Activated CD8-positive, alpha-beta T cell treated with anti-CD3 and anti-CD28 coated beads for 36 hours (primary cell): Measurements from ENCODE around the gene TCF23. TPM values are rescaled to one million over a fixed set of nuclear protein-coding genes. Genes with fewer than 3 reads are reported as not detected.

ENCODE experiments used
- ATAC-seq: fragments of 200-7000 bp; cut with Tn5 transposase; one replicate; pipeline ENCODE4 v1.10.0; 2021; ENCODE audit warnings: mild to moderate bottlenecking, moderate library complexity
- CTCF ChIA-PET: fragments of 350-600 bp; sonication (Branson Sonifier 250); formaldehyde crosslinking; loops from one replicate; lab custom pipeline; 2021; ENCODE audit warnings: antibody characterized with exemption; lab: Charles Lee
- POLR2A ChIA-PET: fragments of 350-600 bp; sonication (Branson Sonifier 250); formaldehyde crosslinking; loops from one replicate; lab custom pipeline; 2021; ENCODE audit warnings: antibody characterized with exemption; lab: Charles Lee
- DNase-seq: peaks from one replicate; pipeline ENCODE4 v3.0.0-alpha.2; 2020
- H3K27ac Mint-ChIP-seq: one replicate; pipeline ENCODE4 v1.8.0; 2021; ENCODE audit warnings: mild to moderate bottlenecking, mixed read lengths
- H3K27me3 Mint-ChIP-seq: one replicate; pipeline ENCODE4 v1.8.0; 2021; ENCODE audit warnings: mixed read lengths
- H3K36me3 Mint-ChIP-seq: one replicate; pipeline ENCODE4 v1.8.0; 2021; ENCODE audit warnings: low read depth, mixed read lengths
- H3K4me1 Mint-ChIP-seq: one replicate; pipeline ENCODE4 v1.8.0; 2021; ENCODE audit warnings: low read depth, mixed read lengths
- H3K4me3 Mint-ChIP-seq: one replicate; pipeline ENCODE4 v1.8.0; 2021; ENCODE audit warnings: mild to moderate bottlenecking, moderate library complexity, mixed read lengths
- H3K9me3 Mint-ChIP-seq: one replicate; pipeline ENCODE4 v1.8.0; 2021; ENCODE audit warnings: mixed read lengths
- CTCF ChIP-seq: fragments of 200-600 bp; IDR thresholded peaks from one replicate; pipeline ENCODE4 v1.8.0; 2022; ENCODE audit warnings: antibody characterized with exemption, mild to moderate bottlenecking
- intact Hi-C: fragments of 100-400 bp; cut with micrococcal nuclease; formaldehyde crosslinking; loops from one replicate; pipeline ENCODE4 v1.10.0; 2022
- total RNA-seq, 2 experiments: library from RNA; stranded (reverse); gene quantifications; one replicate each; pipeline ENCODE4 v1.2.3, GENCODE V29; 2021

Gene TCF23
- total RNA-seq, 2 experiments from 2014 or later = not detected

- Mint-ChIP-seq H3K9me3 (no peaks in the 10 kb centered on the region), H3K27ac (no peak overlapping the region), H3K4me3 (no peak overlapping the region), H3K27me3 (no peaks in the 10 kb centered on the region), H3K4me1 (peaks cover 14% of the 10 kb centered on the region), H3K36me3 (peaks cover 21% of the 10 kb centered on the region)
- ATAC-seq = no peak
- DNase-seq = no peak
- ChIA-PET POLR2A (no interaction called here), CTCF (no interaction called here)
- intact Hi-C loops = no loop called here
- no peak for TF ChIP-seq CTCF
These were observed 20.7 kb upstream of the TCF23 start for GRCh38 chr2:27127883-27128667.

- intact Hi-C loops = no loop called here
- ChIA-PET POLR2A (no interaction called here), CTCF (no interaction called here)
- no peak for TF ChIP-seq CTCF
- Mint-ChIP-seq H3K9me3 (no peaks in the 10 kb centered on the region), H3K4me3 (no peak overlapping the region), H3K27ac (peak overlapping the region; percentile 16), H3K4me1 (peaks cover 16% of the 10 kb centered on the region), H3K36me3 (peaks cover 30% of the 10 kb centered on the region), H3K27me3 (no peaks in the 10 kb centered on the region)
- DNase-seq (no peak), ATAC-seq (no peak)
These were observed 19.9 kb upstream of the TCF23 start for GRCh38 chr2:27128668-27129571.

- ATAC-seq = no peak
- Mint-ChIP-seq H3K27me3 (no peaks in the 10 kb centered on the region), H3K36me3 (peaks cover 31% of the 10 kb centered on the region), H3K9me3 (no peaks in the 10 kb centered on the region), H3K4me3 (no peak overlapping the region), H3K27ac (peak overlapping the region; percentile 48), H3K4me1 (peaks cover 16% of the 10 kb centered on the region)
- POLR2A ChIA-PET = no interaction called here
- no peak for DNase-seq
- intact Hi-C loops = no loop called here
- CTCF ChIA-PET = no interaction called here
- TF ChIP-seq CTCF = no peak
These were observed 18.4 kb upstream of the TCF23 start for GRCh38 chr2:27130396-27130795.

- Mint-ChIP-seq H3K4me3 (no peak overlapping the region), H3K27me3 (no peaks in the 10 kb centered on the region), H3K36me3 (peaks cover 31% of the 10 kb centered on the region), H3K27ac (no peak overlapping the region), H3K4me1 (peaks cover 16% of the 10 kb centered on the region), H3K9me3 (no peaks in the 10 kb centered on the region)
- CTCF ChIA-PET = interaction anchor here (0.9 to 3.3 kb wide), 4 partner anchors 7 to 148 kb away, joined by 3 to 14 read pairs (median 6); partner anchors contain the start of gene ABHD1
- no peak for ATAC-seq
- POLR2A ChIA-PET = interaction anchor here (0.6 to 4.2 kb wide), 4 partner anchors 8 to 191 kb away, joined by 3 to 28 read pairs (median 8); partner anchors contain the start of genes ABHD1 and AGBL5
- no peak for DNase-seq
- intact Hi-C loops = no loop called here
- no peak for TF ChIP-seq CTCF
These were observed 17.4 kb upstream of the TCF23 start for GRCh38 chr2:27131429-27131828.
